NT2/D1 (cell line): ENCODE results near the gene FBXO33.

Source experiments
- SUZ12 ChIP-seq: IDR thresholded peaks from 2 replicates; pipeline ENCODE4 v1.6.1; 2011; ENCODE audit not compliant: insufficient read length, insufficient read depth; ENCODE audit errors: extremely low read depth
- YY1 ChIP-seq: IDR thresholded peaks from 2 replicates; pipeline ENCODE4 v1.6.1; 2011; ENCODE audit not compliant: insufficient read length, insufficient read depth
- ZNF274 ChIP-seq: IDR thresholded peaks from 2 replicates; pipeline ENCODE4 v1.6.1; 2011; ENCODE audit warnings: mild to moderate bottlenecking, low read depth, low read length

GRCh38 chr14:39440975-39441374 is 8.7 kb upstream of the FBXO33 start:
- TF ChIP-seq ZNF274 (no peak), YY1 (no peak), SUZ12 (no peak)
